ENCODE data around the gene DPH6. TPM values are rescaled to one million over a fixed set of nuclear protein-coding genes. Genes with fewer than 3 reads are reported as not detected.

The DPH6 gene
- total and polyA plus RNA-seq, 12 donors, result 5.0 to 42.0 (median 15.7) TPM

DNA sequence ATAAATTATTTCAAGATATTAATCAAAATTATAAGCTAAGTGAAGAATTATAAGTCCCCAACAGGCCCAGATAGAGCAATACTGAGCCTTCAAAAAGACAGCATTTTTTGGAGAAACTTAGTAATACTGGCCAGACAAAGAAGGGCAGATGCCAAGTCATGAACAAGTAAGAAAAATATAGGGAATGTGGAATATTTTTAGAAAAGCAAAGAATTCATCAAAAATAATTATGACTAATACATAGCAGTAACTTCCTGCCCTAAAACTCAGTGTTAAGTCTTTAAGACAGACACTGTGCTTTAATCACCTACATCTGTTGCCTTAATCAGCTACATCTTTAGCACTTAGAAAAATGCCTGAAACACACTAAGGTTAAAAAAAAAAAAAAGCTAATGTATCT lies 31.2 kb downstream of the DPH6 start:
- H3K9me3 ChIP-seq (replicated peaks in 1 of 3), result no peaks in the 10 kb centered on the region
- no peak overlapping the region for H3K4me3 ChIP-seq
- peaks cover 0 to 5% of the 10 kb centered on the region in 2 donors for H3K4me1 ChIP-seq (replicated peaks in 1 of 2)
- DNase-seq, result no peak
- no peak overlapping the region for H3K27ac ChIP-seq
- H3K27me3 ChIP-seq, result no peaks in the 10 kb centered on the region
- intact Hi-C loops (cut with DNase I), result no loop called here
- TF ChIP-seq POLR2A (IDR thresholded peaks at IDR 0.05) (no peak), CTCF (IDR thresholded peaks at IDR 0.05) (no peak)
- H3K36me3 ChIP-seq (replicated peaks in 1 of 2), result no peaks in the 10 kb centered on the region

GRCh38 chr15:35507932-35508638 lies 37.9 kb downstream of the DPH6 start:
- H3K27ac ChIP-seq, result no peak overlapping the region
- peak overlapping the region in 1 of 4 donors; percentile 4 for H3K4me3 ChIP-seq
- intact Hi-C loops (cut with DNase I), result no loop called here
- no peaks in the 10 kb centered on the region for H3K9me3 ChIP-seq (replicated peaks in 1 of 3)
- peaks cover 3 to 15% of the 10 kb centered on the region in 2 donors for H3K4me1 ChIP-seq (replicated peaks in 1 of 2)
- no peak for TF ChIP-seq CTCF (IDR thresholded peaks at IDR 0.05)
- TF ChIP-seq POLR2A (IDR thresholded peaks at IDR 0.05), result no peak
- no peaks in the 10 kb centered on the region for H3K36me3 ChIP-seq (replicated peaks in 1 of 2)
- WGBS, 4 donors, result 90 to 97% (median 93%) methylated on average over 7 of the region's 7 CpGs
- H3K27me3 ChIP-seq, result no peaks in the 10 kb centered on the region
- DNase-seq, result no peak

DNA sequence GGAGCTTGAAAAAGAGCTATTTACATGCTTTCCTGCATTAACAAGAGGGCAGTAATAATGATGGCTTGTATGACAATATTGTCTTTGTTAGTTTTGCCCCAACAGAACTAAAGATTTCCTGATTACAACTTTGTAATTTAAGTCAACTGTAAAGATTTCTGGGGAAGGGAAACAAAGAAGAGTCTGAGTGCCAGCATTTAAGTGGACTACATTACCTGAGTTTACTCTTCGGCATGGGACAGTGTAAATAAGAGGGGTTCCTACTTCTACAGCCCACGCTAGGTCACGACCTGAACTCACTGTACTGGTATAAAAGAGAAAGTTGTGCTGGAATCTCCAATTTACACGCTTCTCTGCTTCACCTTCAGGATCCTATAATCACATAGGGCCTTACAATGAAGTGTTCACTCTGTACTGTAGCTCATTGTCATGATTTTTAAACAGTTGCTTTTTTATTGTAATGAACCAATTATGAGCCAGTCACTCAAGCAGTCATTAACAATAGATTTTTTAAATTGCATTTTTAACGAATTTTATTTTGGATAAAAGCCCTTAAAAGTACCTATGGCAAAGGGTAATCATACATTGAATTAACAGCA lies 39.6 kb downstream of the DPH6 start:
- no peaks in the 10 kb centered on the region for H3K9me3 ChIP-seq (replicated peaks in 1 of 3)
- H3K27me3 ChIP-seq, result no peaks in the 10 kb centered on the region
- H3K36me3 ChIP-seq (replicated peaks in 1 of 2), result no peaks in the 10 kb centered on the region
- TF ChIP-seq CTCF (IDR thresholded peaks at IDR 0.05), result no peak
- no peak for TF ChIP-seq POLR2A (IDR thresholded peaks at IDR 0.05)
- no peak for DNase-seq
- no peak overlapping the region for H3K27ac ChIP-seq
- 65 to 74% (median 71%) methylated on average over 5 of the region's 5 CpGs for WGBS, 4 donors
- intact Hi-C loops (cut with DNase I), result no loop called here
- peaks cover 3 to 15% of the 10 kb centered on the region in 2 donors for H3K4me1 ChIP-seq (replicated peaks in 1 of 2)
- H3K4me3 ChIP-seq, result no peak overlapping the region

- H3K27ac ChIP-seq, result no peak overlapping the region
- H3K36me3 ChIP-seq (replicated peaks in 1 of 2), result no peaks in the 10 kb centered on the region
- intact Hi-C loops (cut with DNase I), result no loop called here
These were observed 40.2 kb downstream of the DPH6 start for GRCh38 chr15:35505809-35506208.

More at GRCh38 chr15:35505809-35506208, 40.2 kb downstream of the DPH6 start:
- no peaks in the 10 kb centered on the region for H3K9me3 ChIP-seq (replicated peaks in 1 of 3)
- TF ChIP-seq POLR2A (IDR thresholded peaks at IDR 0.05) (no peak), CTCF (IDR thresholded peaks at IDR 0.05) (no peak)
- H3K27me3 ChIP-seq, result no peaks in the 10 kb centered on the region
- H3K4me1 ChIP-seq (replicated peaks in 1 of 2), result peaks cover 3 to 15% of the 10 kb centered on the region in 2 donors
- H3K4me3 ChIP-seq, result no peak overlapping the region
- DNase-seq, result no peak
